ENCODE measurements around the gene TFEC.
A peak's percentile ranks its signal among the peaks of the same experiment; 100 is the strongest.
"Not testable (repeated sequence)": the region's sequence is repeated elsewhere in the genome, so short reads cannot be mapped to it uniquely, and the experiment has no call there.

Gene TFEC

DNA sequence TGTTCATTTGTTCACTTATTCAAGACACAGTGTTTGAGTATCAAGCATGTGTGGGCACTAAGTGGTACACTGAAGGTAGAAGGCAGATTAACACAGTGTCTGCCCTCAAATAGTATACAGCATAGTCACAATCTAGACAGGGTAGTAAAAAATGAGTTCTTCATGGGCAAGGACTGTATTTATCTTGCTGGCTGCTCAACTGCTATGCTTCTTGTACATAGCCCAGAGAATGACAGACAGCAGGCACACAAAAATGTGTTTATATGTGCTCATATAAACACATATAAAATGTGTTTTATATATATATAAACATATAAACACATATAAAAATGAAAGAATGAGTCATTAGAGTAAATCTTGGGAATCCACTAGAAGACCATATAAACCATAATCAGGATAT, 43.1 kb downstream of the TFEC start:
- no peak for DNase-seq

- peak; percentile 8 for DNase-seq
These were observed 46.5 kb downstream of the TFEC start for GRCh38 chr7:115984105-115984504.

DNA sequence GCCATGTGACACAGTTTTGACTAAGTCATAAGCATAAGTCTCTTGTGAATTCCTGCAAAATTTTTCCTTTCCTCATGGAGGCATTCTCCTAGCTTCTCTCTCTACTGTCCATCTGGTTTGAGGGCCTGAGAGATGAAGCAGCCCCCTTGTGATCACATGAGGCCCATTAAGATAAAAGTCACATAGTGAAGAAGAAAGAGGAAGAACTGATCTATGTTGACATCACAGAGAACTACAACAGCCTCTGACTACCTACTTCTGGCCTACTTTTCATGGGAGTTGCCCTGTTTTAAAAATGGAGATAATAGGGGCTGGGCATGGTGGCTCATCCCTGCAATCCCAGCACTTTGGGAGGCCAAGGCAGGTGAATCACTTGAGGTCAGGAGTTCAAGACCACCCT, 50.4 kb downstream of the TFEC start:
- no peak for DNase-seq

DNA sequence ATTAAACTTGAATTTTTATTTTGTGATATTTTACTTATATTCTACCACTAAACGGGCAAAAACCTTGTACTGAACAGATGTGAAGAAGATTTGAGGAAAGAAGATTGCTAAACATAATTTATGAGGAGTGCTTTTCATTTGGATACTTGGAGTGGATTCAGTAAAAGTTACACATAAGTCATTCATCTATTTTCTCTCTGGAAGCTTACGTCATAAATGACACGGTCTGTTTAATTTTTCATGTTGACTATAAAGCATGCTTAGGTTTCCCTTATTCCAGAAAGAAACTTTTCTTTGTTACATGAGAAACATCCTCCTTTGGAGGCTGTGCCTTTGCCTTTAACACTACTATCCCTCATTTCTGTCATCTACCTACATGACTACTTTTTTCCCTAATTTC, 53.9 kb downstream of the TFEC start:
- no peak for DNase-seq

DNA sequence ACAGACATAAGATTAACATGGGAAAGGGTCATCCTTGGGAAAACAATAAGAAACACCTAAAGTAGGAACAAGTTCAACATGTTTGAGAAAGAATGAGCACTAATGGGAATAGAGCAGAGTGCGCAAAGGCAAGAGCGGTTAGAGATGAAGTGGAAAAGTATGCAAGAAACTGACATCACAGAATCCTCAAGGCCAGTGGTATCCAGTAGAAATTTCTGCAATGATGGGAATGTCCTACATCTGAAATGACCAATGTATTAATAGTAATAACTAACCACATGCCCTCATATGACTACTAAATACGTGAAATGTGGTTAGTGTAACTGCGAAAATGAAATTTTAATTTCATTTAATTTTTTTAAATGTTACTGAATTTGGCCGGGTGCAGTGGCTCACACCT, 54.8 kb downstream of the TFEC start:
- peak; percentile 3 for DNase-seq

GRCh38 chr7:115973406-115973805, 57.2 kb downstream of the TFEC start:
- no peak for DNase-seq

GRCh38 chr7:115971506-115971905, 59.1 kb downstream of the TFEC start:
- no peak for DNase-seq

GRCh38 chr7:115968596-115968995, 62.0 kb downstream of the TFEC start:
- DNase-seq = no peak

DNA sequence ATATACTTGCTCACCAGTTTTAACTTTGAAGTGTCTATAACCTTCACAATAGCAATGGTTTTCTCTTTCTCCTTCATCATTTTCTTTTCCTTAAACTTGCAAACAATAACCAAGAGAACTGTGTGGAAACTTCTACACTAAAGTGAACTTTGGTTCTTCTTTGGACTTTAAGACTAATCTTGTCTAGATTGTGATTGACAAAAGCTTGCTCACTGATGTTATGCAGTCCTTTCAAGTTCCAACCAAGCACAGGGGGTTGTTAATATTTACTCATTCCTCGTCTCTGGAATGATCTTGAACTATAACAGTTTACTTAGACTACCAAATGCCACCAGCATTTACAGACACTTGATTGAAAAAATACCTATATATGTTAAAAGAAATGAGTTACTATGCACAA, 62.4 kb downstream of the TFEC start:
- no peak for DNase-seq

DNA sequence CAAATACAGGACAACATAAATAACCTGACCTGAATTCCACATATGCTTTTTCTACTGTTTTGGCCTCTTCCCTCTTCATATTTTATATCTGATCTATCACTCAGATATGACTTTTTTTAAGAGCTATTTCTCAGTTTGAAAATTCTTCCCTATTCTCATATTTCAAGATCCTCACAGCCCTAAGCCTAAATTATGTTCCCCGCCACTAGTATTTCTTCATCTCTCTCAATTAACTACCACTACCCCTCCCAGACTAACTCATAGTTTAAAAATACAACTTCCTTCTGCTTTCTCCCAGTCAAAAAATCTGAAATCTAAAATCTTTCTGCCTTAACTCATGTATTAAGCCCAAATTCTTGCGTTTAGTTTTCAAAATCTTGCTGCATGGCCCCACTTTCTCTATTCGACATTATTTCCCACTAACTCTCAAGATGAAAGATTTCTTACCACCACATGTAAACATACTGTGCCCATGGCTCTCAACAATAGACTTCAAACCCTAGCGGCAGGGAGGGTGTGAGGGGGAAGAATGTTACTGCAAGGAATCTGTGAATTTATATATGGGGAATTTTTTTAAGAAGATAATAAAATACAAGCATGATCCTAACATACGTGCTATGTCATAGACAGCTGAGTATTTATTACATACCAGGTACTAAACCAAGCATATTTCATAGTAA, 64.6 kb downstream of the TFEC start:
- no peak for DNase-seq

GRCh38 chr7:115965236-115965635, 65.3 kb downstream of the TFEC start:
- no peak for DNase-seq

DNA sequence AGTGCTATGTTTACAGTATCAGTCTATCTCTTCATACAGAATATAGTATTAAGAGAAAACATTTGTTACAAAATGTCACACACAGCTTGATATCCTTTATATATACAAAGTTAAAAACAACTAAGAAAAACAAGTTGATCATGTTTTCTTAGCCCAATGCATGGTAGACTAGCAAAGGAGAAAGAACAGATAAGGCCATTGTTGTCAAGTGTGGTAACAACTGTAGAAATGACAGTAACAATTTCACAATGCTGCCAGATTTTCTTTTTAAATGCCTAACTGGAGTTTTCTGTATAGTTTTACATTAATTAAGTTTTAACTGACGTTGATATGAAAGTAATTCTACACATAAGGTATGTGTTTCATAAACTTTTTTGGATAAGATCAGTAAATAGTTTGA, 65.8 kb downstream of the TFEC start:
- DNase-seq = no peak

- peak; percentile 1 for DNase-seq
These were observed 68.2 kb downstream of the TFEC start for GRCh38 chr7:115962340-115962739.

DNA sequence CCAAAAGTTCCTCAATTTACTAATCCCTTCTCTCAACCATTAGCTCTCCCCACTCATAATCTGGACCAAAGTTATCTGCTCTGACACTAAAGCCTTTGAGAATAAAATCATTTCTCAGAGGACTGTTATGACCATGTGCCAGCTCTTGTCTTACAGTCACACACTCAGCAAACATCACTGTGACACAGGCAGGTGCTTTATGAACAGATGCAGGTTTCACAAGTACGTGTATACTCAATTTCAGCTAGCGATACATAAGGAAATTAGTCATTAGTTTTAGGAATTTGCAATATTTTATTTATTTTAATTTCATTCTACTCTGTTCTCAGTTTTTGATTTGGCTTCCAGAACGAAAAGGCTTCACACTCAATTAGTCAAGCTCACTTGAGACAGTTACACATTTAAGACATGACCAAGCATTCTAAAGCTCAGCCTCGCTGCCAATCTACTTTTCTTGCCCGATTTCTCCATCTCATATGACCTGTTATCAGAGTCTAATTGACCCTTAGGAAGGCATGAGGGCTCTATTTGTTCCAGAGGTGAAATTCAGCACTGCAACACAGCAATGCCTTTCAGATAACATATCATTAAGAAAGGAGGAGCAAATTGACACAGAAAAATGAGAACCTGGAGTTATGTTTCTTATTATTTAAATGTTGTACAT, 76.8 kb downstream of the TFEC start:
- DNase-seq = no peak

- DNase-seq = no peak
These were observed 77.7 kb downstream of the TFEC start for GRCh38 chr7:115952832-115953231.

GRCh38 chr7:115951547-115951946, 79.0 kb downstream of the TFEC start:
- DNase-seq = no peak

DNA sequence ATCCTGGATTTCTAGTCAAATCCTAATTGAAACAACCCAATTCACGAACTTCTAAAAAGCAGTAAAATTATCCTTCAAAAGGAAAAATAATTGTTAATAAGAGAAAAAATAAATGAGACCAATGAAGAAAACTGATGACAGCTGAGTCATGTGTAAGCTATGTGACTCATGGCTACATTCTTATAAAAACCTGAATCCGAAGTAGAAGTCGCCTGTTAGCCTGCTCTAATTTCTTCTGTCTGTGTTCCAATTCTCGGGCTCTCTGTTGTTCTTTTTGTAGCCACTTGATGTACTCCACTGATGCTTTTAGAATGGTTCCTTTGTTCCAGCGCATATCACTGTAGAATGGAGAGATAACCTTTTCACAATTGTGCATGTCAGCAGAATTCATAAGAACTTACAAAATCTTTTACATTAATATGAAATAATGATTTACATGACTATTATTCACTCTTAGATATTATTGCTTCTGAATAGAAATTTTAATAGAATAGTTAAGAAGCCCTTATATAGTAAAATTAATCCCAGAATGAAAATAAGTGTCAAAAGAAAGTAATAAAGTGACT, 88.8 kb downstream of the TFEC start:
- DNase-seq = peak; percentile 38

GRCh38 chr7:115940460-115941060, 90.0 kb downstream of the TFEC start:
- DNase-seq = no peak

DNA sequence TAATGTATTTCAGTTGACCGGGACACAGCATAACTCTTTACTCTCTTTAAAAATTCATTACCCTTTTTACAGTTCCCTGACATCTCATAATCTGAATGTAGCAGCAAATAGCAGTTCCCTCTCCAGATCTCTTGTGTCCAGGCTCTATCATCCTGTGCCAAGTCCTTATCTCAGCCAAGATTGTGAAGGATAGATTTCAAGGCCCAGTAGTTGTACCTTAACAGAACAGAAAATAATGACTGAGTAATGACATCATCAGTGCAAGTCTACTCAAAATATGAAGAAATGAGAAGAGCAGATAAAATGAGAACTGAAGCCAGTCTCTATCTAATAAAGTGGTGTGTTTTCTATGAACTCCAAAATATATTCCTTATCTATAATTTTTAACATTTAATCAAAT, 92.6 kb downstream of the TFEC start:
- DNase-seq = no peak

GRCh38 chr7:115933471-115933870, 97.1 kb downstream of the TFEC start:
- peak; percentile 7 for DNase-seq

GRCh38 chr7:115932880-115933279, 97.7 kb downstream of the TFEC start:
- DNase-seq = no peak

DNA sequence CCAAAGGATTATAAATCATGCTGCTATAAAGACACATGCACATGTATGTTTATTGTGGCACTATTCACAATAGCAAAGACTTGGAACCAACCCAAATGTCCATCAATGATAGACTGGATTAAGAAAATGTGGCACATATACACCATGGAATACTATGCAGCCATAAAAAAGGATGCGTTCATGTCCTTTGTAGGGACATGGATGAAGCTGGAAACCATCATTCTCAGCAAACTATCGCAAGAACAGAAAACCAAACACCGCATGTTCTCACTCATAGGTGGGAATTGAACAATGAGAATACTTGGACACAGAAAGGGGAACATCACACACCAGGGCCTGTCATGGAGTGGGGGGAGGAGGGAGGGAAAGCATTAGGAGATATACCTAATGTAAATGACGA, 100.4 kb downstream of the TFEC start:
- not testable (repeated sequence) for DNase-seq

GRCh38 chr7:115929736-115930135, 100.8 kb downstream of the TFEC start:
- not testable (repeated sequence) for DNase-seq

DNA sequence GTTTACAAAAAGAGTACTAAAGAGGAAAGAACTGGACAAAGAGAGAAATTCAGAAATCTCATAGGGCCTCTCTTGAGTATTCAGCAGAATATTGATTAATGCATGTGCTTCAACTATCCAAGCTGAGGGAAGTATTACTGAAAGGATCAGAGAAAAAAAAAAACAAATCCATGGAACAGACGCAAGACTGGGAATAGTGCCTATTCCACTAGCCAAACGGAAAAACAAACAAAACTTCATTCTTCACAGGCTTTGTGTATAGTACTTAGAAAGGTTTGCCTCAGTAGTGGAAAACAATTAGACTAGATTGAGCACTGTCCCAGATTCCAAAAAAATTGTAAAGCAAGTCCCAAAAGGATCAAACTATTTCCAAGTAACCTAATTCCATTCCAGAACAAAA, 106.2 kb downstream of the TFEC start:
- no peak for DNase-seq

Measured in fibroblast of skin of scalp (primary cell).